ENCODE data around the gene VCL.

The VCL gene

GRCh38 chr10:74151879-74152722, 154.2 kb downstream of the VCL start:
- DNase-seq (ENCODE audit: low spot score) = no peak

GRCh38 chr10:74153123-74153522, 155.2 kb downstream of the VCL start:
- no peak for DNase-seq (ENCODE audit: low spot score)

- DNase-seq (ENCODE audit: low spot score) = no peak
Measured at GRCh38 chr10:74153676-74154075, 155.8 kb downstream of the VCL start.

GRCh38 chr10:74156919-74157289, 159.0 kb downstream of the VCL start:
- DNase-seq (ENCODE audit: low spot score) = no peak

GRCh38 chr10:74160013-74160412, 162.1 kb downstream of the VCL start:
- no peak for DNase-seq (ENCODE audit: low spot score)

GRCh38 chr10:74163319-74164068, 165.6 kb downstream of the VCL start:
- DNase-seq (ENCODE audit: low spot score) = no peak

GRCh38 chr10:74164716-74165529, 167.0 kb downstream of the VCL start:
- DNase-seq (ENCODE audit: low spot score) = no peak

- no peak for DNase-seq (ENCODE audit: low spot score)
Measured at GRCh38 chr10:74165530-74165901, 167.6 kb downstream of the VCL start.

GRCh38 chr10:74167443-74167842, 169.5 kb downstream of the VCL start:
- DNase-seq (ENCODE audit: low spot score) = no peak

Measured in AG08395 (cell line).